BLaER1 treated with 17β-estradiol and CSF1 and Interleukin-3, amounts not matched to agents 10 nM and 100 nM (cell line): Measurements from ENCODE around the gene GTF3C4.

Experiments
- H3K27ac ChIP-seq, 11 experiments: shearing (Covaris generic); formaldehyde crosslinking; 2 replicates each; pipeline ENCODE4 v1.8.1; 2022
- H3K27me3 ChIP-seq, 11 experiments: shearing (Covaris generic); formaldehyde crosslinking; 2 replicates each; pipeline ENCODE4 v1.8.1; 2022
- H3K36me3 ChIP-seq, 11 experiments: shearing (Covaris generic); formaldehyde crosslinking; 2 replicates each; pipeline ENCODE4 v1.8.1; 2022
- H3K4me1 ChIP-seq, 10 experiments: shearing (Covaris generic); formaldehyde crosslinking; 2 replicates each; pipeline ENCODE4 v1.8.1; 2022
- H3K4me2 ChIP-seq, 11 experiments: shearing (Covaris generic); formaldehyde crosslinking; 2 replicates each; pipeline ENCODE4 v1.8.1; 2022
- H3K4me3 ChIP-seq, 10 experiments: shearing (Covaris generic); formaldehyde crosslinking; 2 replicates each; pipeline ENCODE4 v1.8.1; 2022
- H3K9ac ChIP-seq, 11 experiments: shearing (Covaris generic); formaldehyde crosslinking; 2 replicates each; pipeline ENCODE4 v1.8.1; 2022
- H3K9me3 ChIP-seq, 11 experiments: shearing (Covaris generic); formaldehyde crosslinking; replicated peaks in 1 of 11; 2 replicates each; pipeline ENCODE4 v1.8.1; 2022
- H4K20me1 ChIP-seq, 11 experiments: shearing (Covaris generic); formaldehyde crosslinking; 2 replicates each; pipeline ENCODE4 v1.8.1; 2022
- Cebpa-rat ChIP-seq, 11 experiments: shearing (Covaris generic); IDR thresholded peaks; 2 replicates each; pipeline ENCODE4 v1.8.1; 2022

The GTF3C4 gene

DNA sequence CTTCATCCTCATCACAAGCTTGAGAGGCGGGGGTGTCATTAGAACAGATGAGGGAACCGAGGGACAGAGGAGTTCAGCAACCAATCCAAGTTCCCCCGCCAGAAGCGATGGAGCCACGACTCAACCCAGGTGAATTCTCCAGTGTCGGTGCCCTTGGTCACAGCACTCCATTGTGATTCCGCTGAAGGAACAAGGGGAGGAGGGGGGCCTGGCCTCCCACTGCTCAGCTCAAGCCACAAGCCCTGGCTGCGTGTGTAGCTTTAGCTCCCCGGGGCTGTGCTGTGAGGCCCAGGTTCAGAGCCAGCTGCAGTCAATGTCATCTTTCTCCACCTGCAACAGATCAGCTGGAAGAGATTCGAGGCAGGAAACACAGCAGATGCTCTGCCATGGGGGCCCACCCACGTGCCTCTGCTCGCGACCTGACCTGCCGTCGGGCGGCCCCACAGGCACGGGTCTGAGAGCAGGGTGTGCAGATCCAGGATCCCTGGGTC is 72.6 kb downstream of the GTF3C4 start:
- Histone ChIP-seq H3K27me3 (peaks cover 9 to 32% (median 27%) of the 10 kb centered on the region in 11 experiments; a peak in 19 of 22 replicates), H3K4me3 (no peak overlapping the region), H3K36me3 (no peaks in the 10 kb centered on the region), H3K27ac (no peak overlapping the region), H4K20me1 (no peaks in the 10 kb centered on the region), H3K4me2 (no peak overlapping the region; a peak in 1 of 22 replicates), H3K4me1 (peaks cover 0 to 5% (median 0%) of the 10 kb centered on the region in 10 experiments; a peak in 2 of 20 replicates), H3K9me3 (no peaks in the 10 kb centered on the region), H3K9ac (no peak overlapping the region)
- no peak for TF ChIP-seq Cebpa-rat (IDR thresholded peaks at IDR 0.05)

GRCh38 chr9:132743931-132744479 is 73.7 kb downstream of the GTF3C4 start:
- TF ChIP-seq Cebpa-rat (IDR thresholded peaks at IDR 0.05) = no peak
- no peak overlapping the region for H3K9ac ChIP-seq

More at GRCh38 chr9:132743931-132744479, 73.7 kb downstream of the GTF3C4 start:
- no peaks in the 10 kb centered on the region for H3K9me3 ChIP-seq
- no peak overlapping the region for H3K4me2 ChIP-seq
- H3K4me1 ChIP-seq = peaks cover 0 to 5% (median 0%) of the 10 kb centered on the region in 10 experiments; a peak in 2 of 20 replicates
- no peak overlapping the region for H3K27ac ChIP-seq
- H4K20me1 ChIP-seq = no peaks in the 10 kb centered on the region
- H3K27me3 ChIP-seq = peaks cover 9 to 32% (median 27%) of the 10 kb centered on the region in 11 experiments; a peak in 19 of 22 replicates
- H3K36me3 ChIP-seq = no peaks in the 10 kb centered on the region
- H3K4me3 ChIP-seq = no peak overlapping the region
